NAMALWA (cell line): Measurements from ENCODE around the gene MLH1.
"Not testable (repeated sequence)": the region's sequence is repeated elsewhere in the genome, so short reads cannot be mapped to it uniquely, and the experiment has no call there.

ENCODE experiments used
- DNase-seq: peaks from one replicate; pipeline ENCODE4 v3.0.0-alpha.2; 2015; ENCODE audit warnings: low spot score

The MLH1 gene

GRCh38 chr3:36993326-36994283, at the start of gene MLH1:
MLH1 (plus strand) TSS chr3:36993518; CDS start chr3:36993548, 30 bp downstream.
- DNase-seq, result peak; percentile 100

- DNase-seq, result no peak
Measured at GRCh38 chr3:36943601-36944000, 49.7 kb upstream of the MLH1 start.

- peak; percentile 37 for DNase-seq
Measured at GRCh38 chr3:36944012-36944640, 49.2 kb upstream of the MLH1 start.

GRCh38 chr3:36944641-36945270, 48.6 kb upstream of the MLH1 start, which contains the start of gene TRANK1:
TRANK1 (minus strand) TSS chr3:36945054; CDS start chr3:36944809, 245 bp downstream.
- peak; percentile 71 for DNase-seq

- no peak for DNase-seq
Measured at GRCh38 chr3:36945333-36945980, 47.9 kb upstream of the MLH1 start.

GRCh38 chr3:36947814-36948213, 45.5 kb upstream of the MLH1 start:
- DNase-seq, result not testable (repeated sequence)

GRCh38 chr3:36954452-36955134, 38.7 kb upstream of the MLH1 start:
- DNase-seq, result no peak

- no peak for DNase-seq
Measured at GRCh38 chr3:36956155-36956554, 37.2 kb upstream of the MLH1 start.

- no peak for DNase-seq
Measured at GRCh38 chr3:36957063-36957462, 36.3 kb upstream of the MLH1 start.

GRCh38 chr3:36957862-36958686, 35.2 kb upstream of the MLH1 start:
- no peak for DNase-seq

- no peak for DNase-seq
Measured at GRCh38 chr3:36959821-36960220, 33.5 kb upstream of the MLH1 start.

- no peak for DNase-seq
Measured at GRCh38 chr3:36960502-36960901, 32.8 kb upstream of the MLH1 start.

GRCh38 chr3:36963008-36963407, 30.3 kb upstream of the MLH1 start:
- not testable (repeated sequence) for DNase-seq

GRCh38 chr3:36964331-36964730, 29.0 kb upstream of the MLH1 start:
- no peak for DNase-seq

GRCh38 chr3:36964817-36965216, 28.5 kb upstream of the MLH1 start:
- no peak for DNase-seq

- DNase-seq, result no peak
Measured at GRCh38 chr3:36965440-36965839, 27.9 kb upstream of the MLH1 start.

- no peak for DNase-seq
Measured at GRCh38 chr3:36969085-36969484, 24.2 kb upstream of the MLH1 start.

- DNase-seq, result peak; percentile 73
Measured at GRCh38 chr3:36969540-36970432, 23.5 kb upstream of the MLH1 start.

- DNase-seq, result no peak
Measured at GRCh38 chr3:36972163-36972562, 21.2 kb upstream of the MLH1 start.

GRCh38 chr3:36973139-36973538, 20.2 kb upstream of the MLH1 start:
- DNase-seq, result no peak
